DMS79 (cell line): ENCODE data around the gene CCN5.
"Not testable (repeated sequence)": the region's sequence is repeated elsewhere in the genome, so short reads cannot be mapped to it uniquely, and the experiment has no call there.

Experiments
- DNase-seq: peaks from one replicate; lab custom pipeline; 2025; lab: John Stamatoyannopoulos, UW

Gene CCN5

DNA sequence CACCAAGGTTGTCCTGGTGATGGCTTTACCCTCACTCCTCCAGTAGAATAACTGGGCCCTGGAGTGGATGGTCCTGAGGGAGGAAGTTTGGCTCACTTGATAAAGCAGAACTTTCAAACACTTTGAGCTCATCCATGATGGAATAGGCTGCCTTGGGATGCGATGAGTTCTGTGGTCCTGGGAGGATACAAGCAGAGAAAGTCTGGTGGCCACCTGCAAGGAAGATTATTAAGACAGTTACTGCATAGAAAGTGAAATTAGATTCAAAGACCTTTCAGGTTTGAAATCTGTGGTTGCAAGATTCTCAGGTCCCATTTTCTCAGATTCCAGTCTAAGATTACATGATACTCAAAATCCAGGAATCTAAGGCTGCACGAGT, 19.9 kb upstream of the CCN5 start:
- DNase-seq = no peak

DNA sequence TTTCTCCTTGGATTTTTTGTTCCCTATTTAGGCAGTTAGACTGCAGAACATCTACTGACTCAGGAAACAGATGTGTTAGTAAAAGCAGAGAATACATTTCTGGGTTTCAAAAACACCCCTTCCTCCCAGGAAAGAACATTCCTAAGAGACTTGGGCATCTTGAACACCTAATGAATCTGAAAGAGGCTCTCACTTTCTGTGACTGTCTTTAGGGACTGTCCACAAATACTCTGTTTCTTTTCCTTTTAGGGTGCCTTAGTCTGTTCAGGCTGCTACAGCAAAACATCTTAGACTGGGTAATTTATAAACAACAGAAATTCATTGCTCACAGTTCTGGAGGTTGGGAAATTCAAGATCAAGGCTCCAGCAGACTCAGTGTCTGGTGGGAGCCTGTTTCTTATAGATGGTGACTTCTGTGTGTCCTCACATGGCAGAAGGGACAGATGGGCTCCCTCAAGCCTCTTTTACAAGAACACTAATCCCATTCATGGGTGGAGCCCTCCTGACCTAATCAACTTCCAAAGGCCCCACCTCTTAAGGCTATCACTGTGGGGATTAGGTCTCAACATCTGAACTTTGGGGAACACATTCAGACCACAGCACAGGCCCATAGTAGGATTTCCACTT, 19.4 kb upstream of the CCN5 start:
- DNase-seq = no peak

DNA sequence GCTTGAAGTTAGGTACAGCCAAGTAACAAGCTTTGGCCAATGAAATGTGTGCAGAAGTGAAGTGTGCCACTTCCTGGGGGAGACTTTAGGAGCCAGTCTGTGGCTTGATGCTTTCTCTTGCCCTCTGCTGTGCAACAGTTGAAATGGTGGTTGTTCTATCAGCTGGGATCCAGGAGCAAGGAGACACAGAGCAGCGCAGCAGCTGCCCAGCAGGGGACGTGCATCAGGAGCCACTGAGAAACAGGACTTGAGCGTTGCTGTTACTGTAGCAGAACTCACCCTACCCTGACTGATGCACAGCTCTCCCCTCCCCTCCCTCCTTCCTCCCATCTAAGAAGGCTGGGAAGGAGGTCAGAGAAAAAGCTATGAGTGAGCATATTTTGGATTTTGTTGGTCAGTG, 18.9 kb upstream of the CCN5 start:
- no peak for DNase-seq

DNA sequence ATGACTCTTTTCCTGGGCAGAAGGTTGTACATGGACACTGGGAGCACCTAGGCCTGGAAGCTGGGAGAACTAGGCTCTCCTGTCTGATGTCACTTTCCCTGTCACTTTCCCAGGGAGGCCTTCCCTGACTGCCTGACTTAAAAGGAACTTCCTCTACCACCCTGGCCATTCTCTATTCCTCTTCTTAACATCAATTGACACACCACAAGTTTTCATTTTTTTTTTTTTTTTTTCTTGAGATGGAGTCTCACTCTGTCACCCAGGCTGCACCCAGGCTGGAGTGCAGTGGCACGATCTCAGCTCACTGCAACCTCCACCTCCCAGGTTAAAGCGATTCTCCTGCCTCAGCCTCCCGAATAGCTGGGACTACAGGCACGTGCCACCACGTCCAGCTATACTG, 18.1 kb upstream of the CCN5 start:
- DNase-seq = not testable (repeated sequence)

DNA sequence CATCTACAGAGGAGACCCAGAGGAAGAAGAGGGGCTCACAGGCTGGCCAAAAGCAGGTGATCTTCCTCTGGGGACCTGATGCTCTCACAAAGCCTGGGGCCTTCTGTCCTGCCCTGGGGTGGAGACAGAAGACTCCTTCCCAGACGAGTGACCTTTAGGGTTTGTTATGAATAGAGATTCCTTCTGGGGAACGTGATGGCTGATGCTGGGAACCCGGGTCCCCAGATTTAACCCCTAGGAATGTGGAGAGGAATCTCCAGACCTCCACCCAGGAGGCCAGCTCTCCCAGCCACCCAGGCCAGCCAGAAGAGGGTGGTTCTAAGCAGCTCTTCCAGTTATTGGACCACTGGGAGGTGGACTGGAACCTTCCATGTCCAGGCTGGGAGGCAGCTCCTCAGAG, 16.8 kb upstream of the CCN5 start:
- no peak for DNase-seq

DNA sequence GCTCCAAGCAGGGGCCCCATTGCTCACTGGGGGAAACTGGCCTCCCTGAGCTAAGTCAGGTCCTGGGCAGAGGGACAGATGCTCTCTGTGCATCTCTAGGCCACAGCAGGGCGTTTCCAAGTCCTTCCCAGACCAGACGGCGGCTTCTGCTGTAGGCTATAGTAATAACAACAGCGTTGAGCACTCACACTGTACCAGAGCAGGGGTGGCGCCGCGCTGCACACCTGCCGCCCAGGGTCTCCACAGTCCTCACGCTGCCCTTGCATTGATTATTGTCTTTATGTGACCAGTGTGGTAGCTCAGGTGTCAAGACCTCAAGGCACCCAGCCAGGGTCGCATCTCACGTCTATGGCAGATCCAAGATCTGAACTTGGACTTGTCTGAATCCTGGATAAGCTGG, 14.9 kb upstream of the CCN5 start:
- DNase-seq = no peak

DNA sequence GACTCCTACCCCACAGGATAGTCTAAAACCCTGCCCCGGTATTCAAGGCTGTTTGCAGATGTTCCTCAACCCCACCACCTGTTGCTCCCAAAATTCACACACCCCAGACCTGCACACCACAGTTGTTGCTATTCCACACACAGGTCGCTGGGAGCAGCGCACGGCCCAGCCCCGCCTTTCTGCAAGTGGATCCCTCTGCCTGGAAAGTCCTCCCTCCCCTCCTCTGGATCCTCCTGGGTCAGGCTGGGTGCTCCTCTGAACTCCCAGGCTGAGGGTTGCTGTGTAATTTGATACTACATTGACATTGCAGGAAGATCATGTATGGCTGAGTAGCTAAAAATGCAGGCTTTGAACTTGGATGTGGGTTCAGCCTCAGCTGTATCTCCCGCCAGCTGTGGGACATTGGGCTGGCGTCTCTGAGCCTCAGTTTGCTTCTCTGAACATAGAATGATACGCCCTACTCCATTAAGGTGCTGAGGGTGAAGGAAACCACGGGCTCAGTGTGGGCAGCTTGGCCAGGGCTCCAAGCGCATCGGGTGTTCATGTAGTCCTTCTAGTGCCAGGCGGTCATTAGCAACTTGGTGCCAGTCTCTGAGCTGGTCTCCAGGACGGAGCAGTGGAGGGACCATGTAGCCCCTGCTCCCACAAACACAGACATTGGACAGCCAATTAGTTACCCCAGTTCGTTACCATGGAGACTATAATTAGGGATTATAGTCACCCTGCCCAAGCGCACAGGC, 13.9 kb upstream of the CCN5 start:
- no peak for DNase-seq

DNA sequence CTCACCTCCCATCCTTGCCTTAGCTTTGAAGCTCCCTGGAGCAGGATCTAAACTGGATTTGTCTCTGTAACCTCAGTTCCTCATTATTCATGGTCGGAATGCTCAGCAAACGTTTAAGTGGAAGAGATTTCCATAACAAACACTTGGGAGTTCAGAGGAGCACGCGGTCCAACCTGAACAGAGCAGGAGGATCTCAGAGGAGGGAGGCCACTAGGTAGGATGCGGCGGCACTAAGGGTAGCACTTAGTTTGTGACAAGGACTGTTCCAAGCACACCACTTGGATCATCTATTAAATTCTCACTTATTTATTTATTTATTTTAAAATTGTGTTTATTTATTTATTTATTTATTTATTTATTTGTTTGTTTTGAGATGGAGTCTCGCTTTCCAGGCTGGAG, 13.3 kb upstream of the CCN5 start:
- DNase-seq = no peak

DNA sequence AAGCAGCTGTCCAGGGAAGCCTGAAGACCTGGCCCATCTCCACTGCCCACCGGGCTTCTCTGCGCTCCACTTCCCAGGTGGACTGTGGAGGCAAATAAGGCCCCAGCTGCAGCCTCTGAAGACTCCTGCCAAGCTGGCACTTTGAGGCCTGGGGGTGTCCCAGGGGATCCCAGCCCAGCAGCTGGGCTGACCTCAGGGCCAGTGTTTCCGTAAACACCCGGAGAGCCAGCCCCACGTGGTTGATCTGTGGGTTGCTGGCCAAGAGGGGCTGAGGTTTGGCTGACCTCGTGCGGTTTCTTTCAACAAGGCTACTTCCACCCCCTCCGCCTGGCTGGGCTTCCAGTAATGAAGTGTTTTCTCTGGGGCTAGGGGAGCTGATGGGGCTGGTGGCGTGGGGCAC, 12.4 kb upstream of the CCN5 start:
- DNase-seq = peak; percentile 12

DNA sequence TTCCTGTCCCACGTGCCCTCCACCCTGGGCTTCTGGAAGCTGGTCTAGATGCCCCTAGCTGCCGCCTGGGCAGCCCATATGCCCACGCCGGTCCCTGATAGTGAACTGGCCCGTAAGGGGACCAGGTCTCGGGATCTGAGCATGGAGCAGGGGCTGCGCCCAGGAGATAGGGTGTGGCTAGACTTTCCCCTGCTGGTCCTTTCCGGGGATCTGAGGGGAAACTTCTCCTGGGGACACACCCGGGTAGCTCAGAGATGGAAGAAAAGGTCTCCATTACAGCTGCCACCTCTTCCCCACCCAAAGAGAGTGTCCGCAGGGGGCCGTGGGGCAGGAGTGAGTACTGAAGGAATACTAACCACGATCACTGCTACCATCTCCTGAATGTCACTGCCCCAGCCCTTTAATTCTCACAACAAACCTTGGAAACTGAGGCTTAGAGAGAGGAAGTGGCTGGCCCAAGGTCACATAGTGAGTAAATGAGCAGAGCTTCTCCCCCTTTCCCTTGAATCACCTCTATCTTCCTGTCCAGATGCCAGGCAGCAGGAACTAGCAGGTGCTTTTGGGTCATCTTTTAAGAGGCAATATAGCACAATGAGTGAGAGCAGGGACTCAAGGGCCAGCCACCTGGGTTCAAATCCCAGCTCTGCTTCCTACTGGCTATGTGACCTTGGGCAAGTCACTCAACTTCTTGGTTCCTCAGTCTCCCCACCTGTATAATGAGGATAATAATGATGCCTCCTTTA, 11.8 kb upstream of the CCN5 start:
- no peak for DNase-seq

DNA sequence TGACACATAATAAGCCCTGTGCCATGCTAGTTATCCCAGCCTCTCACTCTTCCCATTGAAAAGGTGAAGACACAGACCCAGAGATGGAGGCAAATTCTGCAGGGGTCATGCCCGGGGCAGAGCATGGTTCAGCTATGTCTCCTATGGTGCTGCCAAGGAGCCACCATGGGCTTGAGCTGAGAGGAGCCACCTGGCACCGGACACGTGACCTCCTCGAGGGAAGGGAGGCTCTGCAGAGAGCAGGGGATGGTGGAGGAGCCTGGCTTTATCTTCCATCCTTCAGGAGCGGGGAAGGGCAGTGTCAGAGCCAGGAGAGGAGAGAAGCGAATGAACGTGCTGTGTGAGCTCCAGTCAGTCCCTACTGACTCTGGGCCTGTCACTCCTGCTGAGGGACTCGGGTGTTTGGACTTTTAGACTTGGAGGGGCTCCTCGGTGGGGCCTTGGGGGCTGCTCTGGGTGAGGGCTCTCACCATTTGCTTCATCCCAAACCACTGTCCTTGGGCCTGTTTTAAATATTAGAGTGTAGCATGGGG, 11.1 kb upstream of the CCN5 start:
- DNase-seq = no peak

DNA sequence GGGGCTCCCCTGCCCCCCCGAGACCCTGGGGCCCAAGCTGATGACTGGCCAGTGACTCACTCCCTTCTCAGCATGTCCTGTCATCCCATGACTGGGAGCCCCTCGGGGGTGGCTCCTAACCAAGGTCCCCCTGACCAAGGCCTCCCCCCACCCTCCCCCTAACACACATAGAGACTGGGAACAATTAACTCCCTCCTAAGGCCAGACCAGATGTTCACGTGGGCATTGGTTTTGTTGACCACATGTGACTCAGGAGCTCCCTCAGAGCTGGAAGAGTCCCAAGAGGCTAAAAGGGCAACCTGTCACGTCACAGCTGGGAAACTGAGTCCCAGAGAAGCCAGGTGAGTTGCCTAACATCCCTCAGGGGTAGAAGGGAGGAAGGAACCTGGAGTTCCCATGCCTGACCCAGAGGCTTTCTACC, 10.6 kb upstream of the CCN5 start:
- DNase-seq = no peak

DNA sequence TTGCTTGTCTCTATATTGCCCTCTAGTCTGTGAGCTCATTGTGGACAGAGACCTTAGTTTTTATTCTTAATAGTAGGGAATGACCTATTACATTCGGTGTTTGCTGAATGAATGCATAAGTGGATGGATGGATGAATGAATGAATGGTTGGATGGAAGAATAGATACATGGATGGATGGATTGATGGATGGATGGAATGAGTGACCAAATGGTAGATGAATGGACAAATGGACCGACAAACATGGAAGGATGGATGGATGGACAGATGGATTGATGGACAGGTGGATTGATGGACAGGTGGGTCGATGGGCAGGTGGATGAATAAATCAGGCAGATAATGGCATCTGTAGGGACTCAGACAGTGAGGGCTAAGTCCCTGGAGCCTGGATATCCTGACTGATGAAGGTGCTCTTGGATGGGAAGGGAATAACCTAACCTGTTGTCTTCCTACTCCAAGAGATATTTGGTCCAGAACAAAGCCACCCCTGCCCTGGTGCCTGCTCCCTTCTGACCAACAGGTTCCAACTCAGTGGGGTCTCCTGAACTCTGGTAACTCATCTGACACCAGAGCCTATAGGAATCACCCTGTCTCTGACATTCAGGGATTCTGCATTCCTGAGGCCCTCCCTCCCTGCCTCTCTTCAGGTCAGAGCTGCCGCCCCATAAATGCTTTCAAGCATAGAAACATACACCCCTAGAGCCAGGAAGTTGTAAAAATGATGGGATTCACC, 9.6 kb upstream of the CCN5 start:
- DNase-seq = no peak

DNA sequence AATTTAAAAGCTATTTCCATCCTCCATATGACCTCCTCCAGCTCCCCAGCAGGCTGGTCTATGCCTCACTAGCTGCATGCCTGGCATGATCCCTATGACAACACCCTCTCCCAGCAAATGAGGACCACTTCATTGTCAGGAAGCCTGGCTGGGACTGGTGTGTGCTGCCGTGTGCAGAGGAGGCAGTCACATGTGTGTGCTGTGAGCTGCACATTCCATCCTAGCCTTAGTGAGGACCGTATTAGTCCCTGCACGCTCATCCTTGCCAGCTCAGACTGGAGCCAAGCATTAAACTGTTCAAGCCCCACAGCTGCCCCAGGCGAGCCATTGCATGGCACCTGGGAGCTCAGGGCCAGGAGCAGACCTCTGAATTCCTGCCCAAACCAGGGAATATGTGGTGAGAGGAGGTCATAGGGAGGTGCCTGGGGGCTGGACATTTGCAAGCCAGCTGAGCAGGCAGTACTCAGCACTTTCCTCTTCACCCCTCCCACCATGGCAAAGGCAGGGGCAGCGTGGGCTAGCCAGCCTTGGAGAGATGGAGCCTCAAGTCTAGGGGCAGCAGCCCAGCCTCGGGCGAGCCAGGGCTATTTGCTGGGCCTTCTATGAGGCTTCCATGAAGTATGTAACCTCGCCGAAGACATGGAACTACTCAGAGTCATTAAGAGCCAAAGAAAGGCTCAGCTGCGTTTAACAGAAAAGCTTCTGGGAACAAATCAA, 8.7 kb upstream of the CCN5 start:
- DNase-seq = peak; percentile 16

DNA sequence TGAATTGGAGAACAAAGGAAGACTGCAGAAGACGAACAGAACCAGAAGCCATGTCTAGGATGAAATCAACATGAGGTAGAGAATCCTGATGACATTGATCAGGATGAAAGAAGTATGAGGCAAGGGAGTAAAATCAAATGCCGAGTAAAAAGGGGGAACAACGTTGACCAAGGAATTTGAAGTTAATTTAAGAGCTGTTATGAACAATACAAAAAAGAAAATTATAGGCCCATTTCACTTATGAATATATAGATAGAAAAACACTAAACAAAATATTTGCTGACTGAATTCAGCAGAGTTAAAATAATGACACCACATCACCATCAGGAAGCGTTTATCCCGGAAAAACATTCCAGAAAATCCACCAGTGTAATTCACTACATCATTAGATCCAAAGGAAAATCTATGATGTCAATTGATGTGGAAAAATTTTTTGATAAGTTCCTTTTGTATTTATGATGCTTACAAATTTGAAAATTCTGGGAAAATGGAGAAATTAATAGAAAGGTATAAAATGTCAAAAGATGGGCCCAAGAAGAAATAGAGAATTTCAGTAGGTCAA, 8.1 kb upstream of the CCN5 start:
- no peak for DNase-seq

DNA sequence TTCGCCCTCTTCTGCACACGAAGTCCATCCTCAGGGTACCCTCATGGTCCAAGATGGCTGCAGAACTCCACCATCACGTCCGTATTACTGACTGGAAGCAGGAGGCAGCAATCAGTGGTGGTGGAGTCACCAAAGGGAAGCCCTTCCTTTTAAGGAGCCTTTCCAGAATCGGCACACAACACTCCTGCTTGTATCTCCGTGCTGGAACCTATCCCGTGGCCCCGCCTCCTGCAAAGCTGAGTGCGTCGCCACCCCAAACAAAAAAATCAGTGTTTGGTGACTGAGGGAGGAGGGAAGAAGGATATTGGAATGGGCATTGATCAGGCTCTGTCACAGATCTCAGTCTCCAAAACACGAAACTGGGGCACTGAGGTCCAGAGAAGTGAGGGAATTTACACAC, 5.8 kb upstream of the CCN5 start:
- DNase-seq = no peak

DNA sequence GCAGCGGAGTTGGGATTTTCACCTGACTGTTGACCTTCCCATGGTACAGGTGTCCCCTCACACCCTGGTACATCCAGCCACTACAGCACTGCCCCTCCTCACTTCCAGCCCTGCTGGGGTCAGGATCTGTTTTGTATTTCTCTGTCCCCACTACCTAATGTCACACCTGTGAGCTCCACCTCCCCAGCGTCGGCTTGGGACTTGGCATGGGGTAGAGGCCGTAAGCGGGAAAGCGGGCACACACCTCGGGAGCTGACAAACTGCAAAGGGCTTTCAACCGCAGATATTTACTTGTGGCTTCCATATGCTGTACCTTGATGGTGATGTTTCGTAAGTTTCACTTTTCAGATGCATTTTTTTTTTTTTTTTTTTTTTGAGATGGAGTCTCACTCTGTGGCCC, 5.4 kb upstream of the CCN5 start:
- DNase-seq = no peak

DNA sequence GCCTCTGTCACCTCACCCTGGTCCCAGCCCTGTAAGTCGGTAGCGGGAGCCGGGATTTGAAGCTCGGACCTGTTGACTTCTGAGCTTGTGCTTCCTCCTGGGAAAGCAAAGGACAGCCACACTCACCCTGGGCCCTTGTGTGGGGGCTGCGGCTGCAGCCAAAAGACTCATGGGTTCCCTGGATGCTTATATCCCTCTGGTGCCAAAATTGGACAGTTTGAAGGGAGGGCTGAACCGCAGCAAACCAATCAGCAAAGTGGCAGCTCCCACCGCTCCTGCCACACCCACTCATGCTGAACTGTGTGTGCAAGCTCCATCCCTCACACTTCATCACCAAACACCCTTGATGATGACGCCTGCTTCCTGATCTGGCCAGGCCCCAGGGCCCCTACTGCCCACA, 3.9 kb upstream of the CCN5 start:
- DNase-seq = no peak

DNA sequence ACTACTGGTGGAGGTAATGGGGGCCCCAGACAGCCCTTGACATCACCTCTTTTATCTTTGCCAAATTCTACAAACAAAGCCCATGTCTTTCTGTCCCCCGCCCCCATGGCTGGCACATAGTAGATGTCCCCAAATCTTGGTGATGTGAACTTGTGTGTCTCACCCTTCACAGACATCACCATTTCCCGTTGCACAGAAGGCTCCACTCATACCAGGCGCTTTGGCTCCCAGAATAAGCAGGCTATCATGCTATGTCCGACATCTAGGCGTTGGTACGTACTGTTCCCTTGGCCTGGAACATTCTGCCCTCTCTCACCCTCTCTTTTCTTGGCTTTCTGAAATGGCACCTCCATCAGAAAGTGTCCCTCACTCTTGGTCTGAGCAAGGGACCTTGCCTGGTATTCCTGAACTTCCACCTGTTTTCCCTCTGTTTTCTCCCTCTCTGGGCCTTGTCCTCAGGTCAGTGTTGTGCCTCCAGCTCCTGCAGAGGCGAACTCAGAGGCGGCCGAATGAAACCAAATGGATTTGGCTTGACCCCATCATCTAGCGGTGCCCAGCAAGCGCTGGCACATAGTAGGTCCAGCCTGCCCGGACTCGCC, 968 bp upstream of the CCN5 start:
- DNase-seq = no peak

DNA sequence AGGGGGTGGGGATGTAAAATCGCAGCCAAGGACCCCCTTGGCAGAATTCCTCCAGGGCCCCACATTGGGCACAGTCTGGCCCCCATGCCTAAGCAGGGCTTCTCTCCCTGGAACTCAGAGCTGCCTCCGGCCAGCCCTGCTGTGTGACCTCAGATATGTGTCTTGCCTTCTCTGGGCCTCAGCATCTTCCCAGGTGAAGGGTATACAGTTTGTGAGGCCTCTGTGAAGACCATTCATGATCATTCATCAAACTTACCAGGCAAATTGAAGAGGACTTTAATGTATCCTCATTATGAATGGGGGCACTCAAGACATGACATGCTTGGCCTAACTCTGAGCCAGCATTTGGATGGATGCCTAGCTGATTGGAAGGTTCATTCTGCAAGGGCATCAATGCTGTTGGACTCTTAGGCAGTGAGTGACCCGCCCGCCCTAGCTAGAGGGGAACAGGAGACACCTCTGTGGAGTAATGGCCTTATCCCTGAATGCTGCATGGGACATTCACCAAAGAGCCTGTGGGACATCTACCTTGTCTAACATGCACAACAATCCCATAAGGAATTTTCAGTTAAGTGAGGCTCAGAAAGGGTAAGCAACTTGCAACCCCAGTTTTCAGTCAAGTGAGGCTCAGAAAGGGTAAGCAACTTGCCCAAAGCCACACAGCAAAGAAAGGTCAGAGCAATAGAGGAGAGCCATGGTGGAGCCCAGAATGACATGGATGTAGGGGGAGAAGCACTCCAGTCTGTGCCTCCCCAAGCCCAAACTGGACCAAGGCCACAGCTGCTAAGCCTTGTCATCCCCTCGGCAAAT, 535 bp downstream of the CCN5 start:
- DNase-seq = peak; percentile 20
